OCI-LY7 (cell line): Measurements from ENCODE around the gene HMG20B. TPM values are rescaled to one million over a fixed set of nuclear protein-coding genes. Genes with fewer than 3 reads are reported as not detected.

Experiments
- BruUV-seq: library from RNA; stranded (reverse); fragments of 400-500 nt; replicated peaks from 2 replicates; lab custom pipeline; 2021; lab: Mats Ljungman, UMichigan
- CTCF ChIA-PET: fragments of 300-600 bp; sonication (Branson Sonifier 250); formaldehyde crosslinking; loops from one replicate; lab custom pipeline; 2022; ENCODE audit warnings: antibody characterized with exemption; ENCODE audit not compliant: unreplicated experiment; lab: Charles Lee
- POLR2A ChIA-PET: fragments of 300-600 bp; sonication (Branson Sonifier 250); formaldehyde crosslinking; loops from one replicate; lab custom pipeline; 2022; ENCODE audit warnings: antibody characterized with exemption; lab: Charles Lee
- DNase-seq: peaks from one replicate; pipeline ENCODE4 v3.0.0-alpha.2; 2015; ENCODE audit warnings: low spot score
- H2AFZ ChIP-seq: fragments of 200-600 bp; sonication (generic), shearing (Covaris generic); 2 replicates; pipeline ENCODE4 v1.6.1; 2014; ENCODE audit warnings: mild to moderate bottlenecking, antibody characterized with exemption, low read length, moderate library complexity
- H3K27ac ChIP-seq: fragments of 200-600 bp; sonication (generic); 2 replicates; pipeline ENCODE4 v1.5.1; 2014; ENCODE audit warnings: mixed run types, low read depth, mild to moderate bottlenecking, moderate library complexity, low read length, inconsistent platforms; ENCODE audit not compliant: poor library complexity, severe bottlenecking
- H3K36me3 ChIP-seq: fragments of 200-600 bp; sonication (generic); 2 replicates; pipeline ENCODE4 v1.6.1; 2014; ENCODE audit warnings: mild to moderate bottlenecking, antibody characterized with exemption, low read length, moderate library complexity, mixed read lengths; ENCODE audit not compliant: insufficient read depth
- H3K4me1 ChIP-seq: fragments of 200-600 bp; sonication (generic); 2 replicates; pipeline ENCODE4 v1.5.1; 2014; ENCODE audit warnings: mild to moderate bottlenecking, low read length; ENCODE audit not compliant: insufficient read depth, poor library complexity, severe bottlenecking
- H3K4me2 ChIP-seq: fragments of 200-600 bp; sonication (generic); 2 replicates; pipeline ENCODE4 v1.6.1; 2014; ENCODE audit warnings: mild to moderate bottlenecking, low read length
- H3K4me3 ChIP-seq: fragments of 200-600 bp; sonication (generic); 2 replicates; pipeline ENCODE4 v1.5.1; 2014; ENCODE audit warnings: mild to moderate bottlenecking, low read depth, low read length; ENCODE audit not compliant: poor library complexity, severe bottlenecking
- H3K79me2 ChIP-seq: fragments of 200-600 bp; sonication (generic); 2 replicates; pipeline ENCODE4 v1.6.1; 2016; ENCODE audit warnings: low read depth, mild to moderate bottlenecking, low read length, moderate library complexity, mixed read lengths; ENCODE audit not compliant: insufficient read depth
- H3K9me2 ChIP-seq: fragments of 200-600 bp; sonication (generic); 2 replicates; pipeline ENCODE4 v1.6.1; 2016; ENCODE audit warnings: mild to moderate bottlenecking, low read length, mixed read lengths; ENCODE audit not compliant: insufficient read depth
- H3K9me3 ChIP-seq: fragments of 200-600 bp; sonication (generic); 2 replicates; pipeline ENCODE4 v1.6.1; 2014; ENCODE audit warnings: mild to moderate bottlenecking, mixed run types, low read length, mixed read lengths
- H4K20me1 ChIP-seq: fragments of 200-600 bp; sonication (generic); 2 replicates; pipeline ENCODE4 v1.6.1; 2014; ENCODE audit warnings: mild to moderate bottlenecking, antibody characterized with exemption, low read length, moderate library complexity, mixed read lengths; ENCODE audit not compliant: insufficient read depth
- CTCF ChIP-seq: fragments of 200-600 bp; sonication (generic); conservative IDR thresholded peaks from 2 replicates; pipeline ENCODE4 v1.5.1; 2014; ENCODE audit warnings: mild to moderate bottlenecking, antibody characterized with exemption, low read length, moderate library complexity, mixed read lengths
- EZH2phosphoT487 ChIP-seq: fragments of 200-600 bp; sonication (generic); IDR thresholded peaks from 2 replicates; pipeline ENCODE4 v1.6.1; 2018; ENCODE audit warnings: low read depth, borderline replicate concordance, mild to moderate bottlenecking, mixed run types, antibody characterized with exemption, low read length, moderate library complexity, mixed read lengths
- intact Hi-C: fragments of 100-400 bp; cut with micrococcal nuclease; formaldehyde crosslinking; loops from one replicate; pipeline ENCODE4 v1.10.0; 2022; ENCODE audit not compliant: unreplicated experiment
- total RNA-seq, 2 experiments: library from RNA; depleted of rRNA in 1 of 2; stranded (reverse); fragments of >200 nt in 1 of 2; shearing (Covaris generic) in 1 of 2; gene quantifications; 2 replicates each; pipeline ENCODE4 v1.2.3, GENCODE V29; 2014 to 2022

The HMG20B gene
- total RNA-seq, 2 experiments from 2014 or later, result 91.0 to 119 TPM

GRCh38 chr19:3606174-3606689, 33.5 kb downstream of the HMG20B start:
- no peak for TF ChIP-seq CTCF
- TF ChIP-seq EZH2phosphoT487, result no peak
- Histone ChIP-seq H3K36me3 (peaks cover 17% of the 10 kb centered on the region), H3K9me2 (no peaks in the 10 kb centered on the region), H3K4me2 (no peak overlapping the region), H4K20me1 (no peaks in the 10 kb centered on the region), H3K4me1 (peaks cover 21% of the 10 kb centered on the region), H3K4me3 (no peak overlapping the region), H2AFZ (no peak overlapping the region; the same call in 1 of the 2 replicates), H3K79me2 (no peaks in the 10 kb centered on the region), H3K27ac (no peak overlapping the region), H3K9me3 (no peaks in the 10 kb centered on the region)
- DNase-seq, result no peak
- BruUV-seq, result no TSS peak
- POLR2A ChIA-PET, result no interaction called here
- CTCF ChIA-PET, result no interaction called here
- intact Hi-C loops, result no loop called here

GRCh38 chr19:3606690-3607289, 34.0 kb downstream of the HMG20B start, which contains the start of gene TBXA2R:
TBXA2R (minus strand) TSS chr19:3606875; CDS start chr19:3600634, 6,241 bp downstream.
- Histone ChIP-seq H3K9me3 (no peaks in the 10 kb centered on the region), H3K4me1 (peaks cover 21% of the 10 kb centered on the region), H4K20me1 (no peaks in the 10 kb centered on the region), H3K79me2 (no peaks in the 10 kb centered on the region), H3K4me2 (no peak within 1 kb of the TSS), H3K9me2 (no peaks in the 10 kb centered on the region), H3K4me3 (no peak within 1 kb of the TSS), H2AFZ (peak within 1 kb of the TSS; percentile 42; the same call in 1 of the 2 replicates), H3K36me3 (peaks cover 23% of the 10 kb centered on the region), H3K27ac (no peak within 1 kb of the TSS)
- ChIA-PET POLR2A (no interaction called here), CTCF (no interaction called here)
- peak; percentile 27 for DNase-seq
- TF ChIP-seq CTCF (no peak), EZH2phosphoT487 (no peak)
- intact Hi-C loops, result no loop called here
- no TSS peak for BruUV-seq
